Measurements from ENCODE around the gene OR2T8. TPM values are rescaled to one million over a fixed set of nuclear protein-coding genes. Genes with fewer than 3 reads are reported as not detected.

The OR2T8 gene
- total RNA-seq, 2 donors from 2014 or later: not detected

GRCh38 chr1:247962911-247963588, 43.0 kb downstream of the OR2T8 start:
- H3K36me3 ChIP-seq: no peaks in the 10 kb centered on the region

GRCh38 chr1:247964933-247965332, 44.9 kb downstream of the OR2T8 start, which contains the start of gene OR2AK2:
Gene OR2AK2, plus strand, starts transcription at chr1:247965233. Its CDS starts 144 bp downstream, at chr1:247965377.
- no peaks in the 10 kb centered on the region for H3K27me3 ChIP-seq

More at GRCh38 chr1:247962911-247963588, 43.0 kb downstream of the OR2T8 start:
- TF ChIP-seq CTCF (IDR thresholded peaks at IDR 0.05): no peak
- no peaks in the 10 kb centered on the region for H3K4me1 ChIP-seq
- no peaks in the 10 kb centered on the region for H3K27me3 ChIP-seq
- no peak overlapping the region for H3K27ac ChIP-seq
- no peak overlapping the region for H3K4me3 ChIP-seq
- DNase-seq (ENCODE audit: low spot score): no peak
- H3K9me3 ChIP-seq: no peaks in the 10 kb centered on the region

GRCh38 chr1:247966532-247967204, 46.6 kb downstream of the OR2T8 start:
- H3K27me3 ChIP-seq: no peaks in the 10 kb centered on the region
- no peaks in the 10 kb centered on the region for H3K4me1 ChIP-seq
- no peaks in the 10 kb centered on the region for H3K9me3 ChIP-seq
- no peaks in the 10 kb centered on the region for H3K36me3 ChIP-seq
- H3K4me3 ChIP-seq: no peak overlapping the region
- DNase-seq (ENCODE audit: low spot score): no peak
- H3K27ac ChIP-seq: no peak overlapping the region
- no peak for TF ChIP-seq CTCF (IDR thresholded peaks at IDR 0.05)

More at GRCh38 chr1:247964933-247965332, 44.9 kb downstream of the OR2T8 start, which contains the start of gene OR2AK2:
- Histone ChIP-seq H3K27ac (no peak within 1 kb of the TSS), H3K9me3 (no peaks in the 10 kb centered on the region), H3K4me3 (no peak within 1 kb of the TSS), H3K4me1 (no peaks in the 10 kb centered on the region), H3K36me3 (no peaks in the 10 kb centered on the region)
- TF ChIP-seq CTCF (IDR thresholded peaks at IDR 0.05): no peak
- DNase-seq (ENCODE audit: low spot score): no peak

Other genes starting within 250 kb of the OR2T8 start
- not detected for gene OR13G1, start 240.5 kb upstream of the OR2T8 start, total RNA-seq
- gene OR6F1, start 203.6 kb upstream of the OR2T8 start, total RNA-seq: not detected
- gene OR14K1, start 181.6 kb upstream of the OR2T8 start, total RNA-seq: not detected
- not detected for gene OR14A2, start 172.1 kb upstream of the OR2T8 start, total RNA-seq
- not detected for gene OR1C1, start 159.7 kb upstream of the OR2T8 start, total RNA-seq
- not detected for gene OR14A16, start 96.1 kb upstream of the OR2T8 start, total RNA-seq
- not detected for gene OR11L1, start 78.4 kb upstream of the OR2T8 start, total RNA-seq
- gene TRIM58, start 63.1 kb upstream of the OR2T8 start, total RNA-seq: 1 to 10 TPM; 2.6 to 8.6 TPM
- gene OR2W3, start 24.7 kb upstream of the OR2T8 start, total RNA-seq: 1 to 10 TPM in 1 of 2 donors, not detected in 1; 3.0 TPM
- gene OR2AJ1, start 4.6 kb downstream of the OR2T8 start, total RNA-seq: not detected
- not detected for gene OR2L8, start 28.6 kb downstream of the OR2T8 start, total RNA-seq
- gene OR2AK2, start 45.0 kb downstream of the OR2T8 start, total RNA-seq: not detected
- not detected for gene OR2L5, start 93.4 kb downstream of the OR2T8 start, total RNA-seq
- gene OR2L2, start 109.8 kb downstream of the OR2T8 start, total RNA-seq: not detected
- not detected for gene OR2L3, start 126.6 kb downstream of the OR2T8 start, total RNA-seq
- gene OR2L13, start 174.9 kb downstream of the OR2T8 start, total RNA-seq: not detected
- gene OR2M5, start 224.9 kb downstream of the OR2T8 start, total RNA-seq: not detected

Data from right atrium auricular region (tissue), 2 donors.